ENCODE data around the gene TIMP3.

DNA sequence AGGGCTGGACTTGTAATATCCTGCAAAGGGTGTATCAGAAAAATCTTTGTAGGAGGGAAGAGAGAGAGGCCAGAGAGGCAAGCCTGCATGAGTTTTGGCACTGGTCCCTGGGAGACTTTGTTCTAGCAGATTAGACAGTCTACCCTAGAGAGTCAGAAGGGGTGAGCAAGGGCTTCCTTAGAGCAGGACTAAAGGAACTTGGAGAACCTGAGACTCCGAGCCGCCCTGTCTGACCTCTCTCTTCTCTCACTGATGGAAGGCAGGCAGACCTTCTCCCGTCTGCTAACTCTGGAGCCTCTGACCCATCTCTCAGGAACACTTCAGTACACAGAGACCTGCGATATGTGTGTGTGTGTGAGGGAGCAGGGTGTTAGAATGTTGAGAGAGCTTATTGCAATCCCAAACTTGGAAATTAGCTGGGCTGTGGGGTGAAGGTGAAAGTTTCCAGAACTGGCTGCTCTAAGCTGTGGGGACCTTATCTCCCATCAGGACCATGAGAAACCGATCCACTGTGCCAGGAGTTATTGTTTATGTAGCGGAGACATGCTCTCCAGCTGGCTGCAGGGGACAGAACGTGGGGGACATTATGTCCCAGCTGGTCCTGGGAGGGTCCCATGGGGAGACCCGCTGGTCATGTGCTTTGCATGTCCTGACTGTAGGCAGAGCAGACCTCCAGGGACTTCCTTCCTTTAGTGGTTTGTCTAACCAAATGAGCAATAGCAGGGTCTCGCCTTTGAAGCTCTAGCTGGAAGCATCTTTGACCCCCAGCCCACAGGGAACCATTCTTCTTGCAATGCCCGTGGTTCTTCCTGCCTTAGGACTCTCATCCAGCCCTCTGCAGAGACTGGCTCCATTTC lies 51.1 kb downstream of the TIMP3 start:
- no peak for TF ChIP-seq CTCF (IDR thresholded peaks at IDR 0.05; ENCODE audit: low read depth, low read length)
- TF ChIP-seq POLR2A (IDR thresholded peaks at IDR 0.05; ENCODE audit: extremely low read depth, insufficient read length) = no peak
- TF ChIP-seq MYC (IDR thresholded peaks at IDR 0.05; ENCODE audit: low read depth, low read length) = no peak

Measured in NB4 (cell line).